ENCODE results near the gene DKK3.

Gene DKK3

DNA sequence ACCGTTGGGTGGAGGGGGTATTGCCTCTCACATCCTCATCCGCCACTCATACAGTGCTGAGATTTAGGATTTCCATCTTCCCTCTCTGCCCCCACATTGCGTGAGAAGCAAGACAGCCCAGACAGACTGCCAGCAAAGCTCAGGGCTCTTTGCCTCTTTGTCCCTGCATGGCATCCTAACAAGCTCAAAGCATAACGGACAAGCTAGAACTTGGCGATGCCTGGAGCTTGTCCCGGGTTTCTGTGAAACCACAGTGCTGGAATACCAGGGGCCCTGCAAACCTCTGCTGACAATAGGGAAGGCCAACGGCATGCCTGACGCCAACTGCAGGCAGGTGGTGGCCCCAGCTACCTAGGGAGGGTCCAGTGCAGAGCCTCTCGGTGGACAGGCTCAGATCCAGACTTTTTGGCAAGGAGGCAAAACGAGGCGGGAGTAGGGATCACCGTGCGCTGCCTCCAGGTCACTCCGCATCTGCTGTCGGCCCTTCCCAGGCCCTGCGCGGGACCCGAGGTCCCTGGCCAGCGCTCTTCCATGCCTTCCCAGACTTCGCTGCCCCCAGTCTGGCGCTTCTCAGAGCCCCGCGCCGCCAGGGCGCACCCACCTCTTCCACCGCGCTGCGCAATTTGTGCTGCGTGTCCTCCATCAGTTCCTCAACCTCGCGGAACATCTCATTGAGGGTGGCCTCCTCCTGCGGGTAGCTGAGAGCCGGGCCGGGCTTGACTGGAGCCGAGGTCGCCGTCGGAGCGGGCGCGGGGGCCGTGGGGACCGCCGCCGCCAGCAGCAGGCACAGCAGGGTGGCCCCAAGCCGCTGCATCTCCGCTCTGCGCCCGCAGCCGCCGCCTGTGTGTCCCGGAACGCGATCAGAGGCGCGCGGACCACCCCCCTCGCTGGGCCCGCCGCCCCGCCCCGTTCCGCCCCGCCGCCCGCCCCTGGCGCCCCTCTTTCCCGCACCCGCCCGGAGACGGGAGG is at the start of gene DKK3:
Gene DKK3, minus strand, starts transcription at position 858 of the 969 bp plus-strand sequence. Its CDS starts 44 bp downstream, at position 814.
- H3K4me3 ChIP-seq (ENCODE audit: low read depth, low read length), result peak within 1 kb of the TSS; percentile 82
- peaks cover 43% of the 10 kb centered on the region for H3K27me3 ChIP-seq (ENCODE audit: control insufficient read depth, insufficient read depth, low read length)
- H3K27ac ChIP-seq (ENCODE audit: low read depth, low read length), result no peak within 1 kb of the TSS
- no peaks in the 10 kb centered on the region for H3K9me3 ChIP-seq (ENCODE audit: control insufficient read depth, insufficient read depth, low read depth, low read length)
- peaks cover 14% of the 10 kb centered on the region for H3K4me1 ChIP-seq (ENCODE audit: control insufficient read depth, insufficient read depth, low read length)
- H3K36me3 ChIP-seq (ENCODE audit: control insufficient read depth, insufficient read depth, low read length), result no peaks in the 10 kb centered on the region
- H3K9ac ChIP-seq (ENCODE audit: low read length), result peak within 1 kb of the TSS; percentile 70

- Histone ChIP-seq H3K4me3 (ENCODE audit: low read depth, low read length) (no peak overlapping the region), H3K9me3 (ENCODE audit: control insufficient read depth, insufficient read depth, low read depth, low read length) (peaks cover 8% of the 10 kb centered on the region; the same call in 1 of the 2 replicates), H3K27me3 (ENCODE audit: control insufficient read depth, insufficient read depth, low read length) (no peaks in the 10 kb centered on the region), H3K27ac (ENCODE audit: low read depth, low read length) (no peak overlapping the region), H3K9ac (ENCODE audit: low read length) (no peak overlapping the region), H3K36me3 (ENCODE audit: control insufficient read depth, insufficient read depth, low read length) (no peaks in the 10 kb centered on the region), H3K4me1 (ENCODE audit: control insufficient read depth, insufficient read depth, low read length) (0 out of 2 replicates have a peak, but pooled peaks cover 2% of the 10 kb centered on the region)
Observed at GRCh38 chr11:12057299-12057980, 49.0 kb upstream of the DKK3 start.

DNA sequence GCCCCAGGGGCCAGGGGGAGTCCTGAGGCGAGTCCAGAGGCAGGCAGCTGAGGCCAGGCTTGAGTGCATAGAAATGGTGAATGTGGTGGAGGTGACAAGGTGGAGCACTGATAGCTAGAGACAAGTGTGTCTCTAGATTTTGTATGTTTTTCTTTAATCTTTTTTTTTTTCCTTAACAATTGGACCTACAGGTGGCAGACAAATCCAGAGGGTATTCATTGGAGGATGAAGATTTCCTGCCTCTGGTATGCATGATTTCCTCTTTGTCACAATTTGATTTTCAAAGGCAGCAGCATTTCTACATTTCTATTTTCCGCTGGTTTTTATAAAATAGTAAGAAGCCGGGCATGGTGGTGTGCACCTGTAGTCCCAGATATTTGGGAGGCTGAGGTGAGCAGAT is 47.7 kb upstream of the DKK3 start:
- no peaks in the 10 kb centered on the region for H3K4me1 ChIP-seq (ENCODE audit: control insufficient read depth, insufficient read depth, low read length)
- no peak overlapping the region for H3K4me3 ChIP-seq (ENCODE audit: low read depth, low read length)
- no peak overlapping the region for H3K27ac ChIP-seq (ENCODE audit: low read depth, low read length)
- H3K9me3 ChIP-seq (ENCODE audit: control insufficient read depth, insufficient read depth, low read depth, low read length), result peaks cover 8% of the 10 kb centered on the region; the same call in 1 of the 2 replicates
- no peak overlapping the region for H3K9ac ChIP-seq (ENCODE audit: low read length)
- H3K36me3 ChIP-seq (ENCODE audit: control insufficient read depth, insufficient read depth, low read length), result no peaks in the 10 kb centered on the region
- no peaks in the 10 kb centered on the region for H3K27me3 ChIP-seq (ENCODE audit: control insufficient read depth, insufficient read depth, low read length)

DNA sequence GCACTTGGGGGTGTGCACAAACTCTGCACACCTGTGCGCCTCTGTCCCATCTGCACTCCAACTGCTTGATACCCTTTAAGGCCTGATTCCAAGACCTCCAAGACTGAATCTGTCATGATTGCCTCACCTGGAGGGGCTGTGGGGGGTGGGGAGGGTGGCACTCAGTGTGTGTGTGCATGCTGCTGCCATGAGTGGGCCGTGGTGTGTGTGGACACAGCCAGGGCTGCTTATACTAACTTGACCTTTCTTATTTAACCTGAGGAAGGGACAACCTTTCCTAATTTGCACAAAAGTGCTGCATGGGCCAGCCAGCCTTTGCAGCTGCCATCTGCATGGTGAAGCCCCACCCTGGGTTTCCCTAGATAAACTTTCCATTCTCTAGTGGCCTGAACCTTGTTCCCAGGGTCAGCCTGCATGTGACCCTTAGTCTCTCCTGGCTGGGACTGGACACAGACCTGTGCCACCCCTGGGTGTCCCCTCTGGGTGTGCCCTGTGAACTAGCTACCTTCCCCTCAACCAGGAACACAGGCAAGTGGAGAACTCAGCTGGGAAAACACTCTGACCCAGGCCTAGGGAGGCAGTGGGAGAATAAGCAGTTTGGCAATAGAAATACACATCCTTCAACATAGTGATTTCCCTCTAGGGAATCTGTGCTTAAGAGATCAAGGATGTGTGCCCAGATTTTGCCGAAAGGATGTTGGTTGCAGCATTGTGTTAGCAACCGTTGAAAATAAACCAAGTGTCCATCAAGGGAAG is 45.4 kb upstream of the DKK3 start:
- Histone ChIP-seq H3K9ac (ENCODE audit: low read length) (no peak overlapping the region), H3K27me3 (ENCODE audit: control insufficient read depth, insufficient read depth, low read length) (no peaks in the 10 kb centered on the region), H3K36me3 (ENCODE audit: control insufficient read depth, insufficient read depth, low read length) (no peaks in the 10 kb centered on the region), H3K9me3 (ENCODE audit: control insufficient read depth, insufficient read depth, low read depth, low read length) (peaks cover 8% of the 10 kb centered on the region; the same call in 1 of the 2 replicates), H3K4me3 (ENCODE audit: low read depth, low read length) (no peak overlapping the region), H3K4me1 (ENCODE audit: control insufficient read depth, insufficient read depth, low read length) (0 out of 2 replicates have a peak, but pooled peaks cover 7% of the 10 kb centered on the region), H3K27ac (ENCODE audit: low read depth, low read length) (no peak overlapping the region)

DNA sequence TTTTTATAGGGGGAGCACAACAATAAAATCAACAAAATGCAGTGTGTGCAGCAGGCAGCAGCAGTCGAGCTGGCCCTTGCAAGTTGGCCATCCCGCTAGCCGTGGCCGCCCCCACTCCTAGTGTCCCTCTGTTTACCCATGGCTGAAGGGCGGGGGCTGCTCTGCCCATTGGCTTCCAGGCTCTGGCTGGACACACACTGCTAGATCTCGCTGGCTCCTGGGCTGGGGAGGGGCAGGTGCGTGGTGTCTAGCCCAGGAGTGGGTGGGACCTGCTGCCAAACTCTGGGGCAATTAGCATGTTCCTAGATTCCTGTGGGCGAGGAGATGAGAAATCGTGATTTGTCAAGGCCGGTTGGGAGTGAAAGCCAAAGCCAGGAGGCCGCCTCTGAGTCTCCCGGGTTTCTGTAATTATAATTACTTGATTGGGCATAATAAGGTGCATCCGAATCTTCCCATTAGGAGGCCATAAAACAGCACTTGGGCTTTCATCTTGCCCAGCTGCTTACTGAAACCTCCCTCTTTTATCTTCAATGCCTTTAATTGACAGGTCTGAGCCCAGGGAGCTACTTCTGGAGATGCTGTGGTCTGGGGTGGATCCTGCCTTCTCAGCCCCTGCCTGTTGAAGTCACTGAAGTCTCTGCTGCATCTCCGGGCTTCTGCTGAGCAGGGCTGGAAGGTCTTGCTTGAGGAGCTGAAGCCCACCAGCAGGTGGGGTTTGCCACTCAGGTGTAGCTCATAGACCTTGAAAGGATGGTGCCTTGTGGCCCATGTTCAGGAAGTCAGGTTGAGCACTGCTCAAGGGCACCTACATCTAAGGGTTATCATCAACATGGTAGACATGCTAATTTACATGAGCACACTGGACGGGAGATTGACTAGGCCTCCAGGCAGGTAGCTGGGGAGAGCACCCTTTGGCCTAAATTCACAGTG is 44.5 kb upstream of the DKK3 start:
- H3K27me3 ChIP-seq (ENCODE audit: control insufficient read depth, insufficient read depth, low read length), result no peaks in the 10 kb centered on the region
- no peaks in the 10 kb centered on the region for H3K36me3 ChIP-seq (ENCODE audit: control insufficient read depth, insufficient read depth, low read length)
- H3K9ac ChIP-seq (ENCODE audit: low read length), result no peak overlapping the region
- peaks cover 8% of the 10 kb centered on the region; the same call in 1 of the 2 replicates for H3K9me3 ChIP-seq (ENCODE audit: control insufficient read depth, insufficient read depth, low read depth, low read length)
- 0 out of 2 replicates have a peak, but pooled peaks cover 7% of the 10 kb centered on the region for H3K4me1 ChIP-seq (ENCODE audit: control insufficient read depth, insufficient read depth, low read length)
- H3K4me3 ChIP-seq (ENCODE audit: low read depth, low read length), result no peak overlapping the region
- no peak overlapping the region for H3K27ac ChIP-seq (ENCODE audit: low read depth, low read length)

GRCh38 chr11:12051287-12051662 is 42.8 kb upstream of the DKK3 start:
- no peaks in the 10 kb centered on the region for H3K9me3 ChIP-seq (ENCODE audit: control insufficient read depth, insufficient read depth, low read depth, low read length)
- H3K36me3 ChIP-seq (ENCODE audit: control insufficient read depth, insufficient read depth, low read length), result no peaks in the 10 kb centered on the region
- H3K4me1 ChIP-seq (ENCODE audit: control insufficient read depth, insufficient read depth, low read length), result peaks cover 9% of the 10 kb centered on the region; the same call in 1 of the 2 replicates
- H3K27me3 ChIP-seq (ENCODE audit: control insufficient read depth, insufficient read depth, low read length), result no peaks in the 10 kb centered on the region
- H3K9ac ChIP-seq (ENCODE audit: low read length), result no peak overlapping the region
- no peak overlapping the region for H3K27ac ChIP-seq (ENCODE audit: low read depth, low read length)
- no peak overlapping the region for H3K4me3 ChIP-seq (ENCODE audit: low read depth, low read length)

DNA sequence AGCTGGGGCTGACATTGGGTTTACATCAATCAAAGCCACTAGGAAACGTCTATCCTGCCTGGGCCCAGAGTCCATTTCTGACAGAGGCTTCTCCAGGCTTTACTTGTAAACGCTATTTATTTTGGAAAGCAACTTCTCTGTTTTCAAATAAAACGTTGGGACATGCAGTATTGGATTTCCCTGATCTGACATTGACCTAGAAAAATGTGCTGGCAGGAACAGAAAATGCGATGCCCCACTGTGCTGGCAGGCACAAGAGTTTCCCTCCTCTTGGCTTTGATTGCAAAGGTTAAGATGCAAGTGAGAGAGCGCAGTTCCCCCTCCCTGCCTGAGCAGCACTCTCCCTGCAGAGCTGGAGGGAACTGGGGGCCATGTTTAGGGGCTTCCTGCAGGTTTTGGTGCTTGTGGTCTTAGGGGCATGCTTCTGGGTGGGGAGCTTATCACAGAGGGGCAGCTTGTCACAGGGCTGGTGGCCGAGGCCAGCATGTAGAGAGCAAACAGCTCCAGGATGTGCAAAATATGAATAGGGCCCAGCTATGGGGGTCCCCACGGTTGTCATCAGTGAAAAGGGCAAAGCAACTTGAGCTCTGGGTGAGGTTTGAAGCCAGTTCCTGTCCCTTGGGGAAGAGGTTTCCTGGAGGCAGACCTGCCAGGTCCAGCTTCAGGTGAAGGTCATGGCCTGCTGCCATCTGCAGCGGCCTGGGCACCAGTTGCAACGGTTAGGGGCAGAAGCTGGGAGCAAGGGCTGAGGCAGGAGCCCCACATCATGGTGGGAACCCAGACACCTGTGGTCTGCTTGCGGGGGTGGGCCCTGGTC is 42.3 kb upstream of the DKK3 start:
- Histone ChIP-seq H3K9me3 (ENCODE audit: control insufficient read depth, insufficient read depth, low read depth, low read length) (no peaks in the 10 kb centered on the region), H3K27ac (ENCODE audit: low read depth, low read length) (no peak overlapping the region), H3K27me3 (ENCODE audit: control insufficient read depth, insufficient read depth, low read length) (no peaks in the 10 kb centered on the region), H3K4me1 (ENCODE audit: control insufficient read depth, insufficient read depth, low read length) (peaks cover 9% of the 10 kb centered on the region; the same call in 1 of the 2 replicates), H3K9ac (ENCODE audit: low read length) (no peak overlapping the region), H3K4me3 (ENCODE audit: low read depth, low read length) (no peak overlapping the region), H3K36me3 (ENCODE audit: control insufficient read depth, insufficient read depth, low read length) (no peaks in the 10 kb centered on the region)

GRCh38 chr11:12048936-12049790 is 40.7 kb upstream of the DKK3 start:
- Histone ChIP-seq H3K9me3 (ENCODE audit: control insufficient read depth, insufficient read depth, low read depth, low read length) (no peaks in the 10 kb centered on the region), H3K9ac (ENCODE audit: low read length) (no peak overlapping the region), H3K4me3 (ENCODE audit: low read depth, low read length) (no peak overlapping the region), H3K4me1 (ENCODE audit: control insufficient read depth, insufficient read depth, low read length) (peaks cover 9% of the 10 kb centered on the region; the same call in 1 of the 2 replicates), H3K27me3 (ENCODE audit: control insufficient read depth, insufficient read depth, low read length) (no peaks in the 10 kb centered on the region), H3K36me3 (ENCODE audit: control insufficient read depth, insufficient read depth, low read length) (no peaks in the 10 kb centered on the region), H3K27ac (ENCODE audit: low read depth, low read length) (no peak overlapping the region)
